GM18868 (cell line): Measurements from ENCODE around the gene SOX8.
"Not testable (repeated sequence)": the region's sequence is repeated elsewhere in the genome, so short reads cannot be mapped to it uniquely, and the experiment has no call there.

Source experiments
- ATAC-seq: cut with Tn5 transposase; IDR thresholded peaks from one replicate; pipeline ENCODE4 v1.9.1; 2021; ENCODE audit warnings: mild to moderate bottlenecking, moderate library complexity; ENCODE audit not compliant: unreplicated experiment

The SOX8 gene

GRCh38 chr16:981695-982144 lies at the start of gene SOX8:
SOX8 (plus strand) TSS chr16:981770; CDS start chr16:981923, 153 bp downstream.
- ATAC-seq = no peak

GRCh38 chr16:932831-933330 lies 48.7 kb upstream of the SOX8 start:
- no peak for ATAC-seq

- no peak for ATAC-seq
Measured at GRCh38 chr16:933581-933980, 48.0 kb upstream of the SOX8 start.

- ATAC-seq = no peak
Measured at GRCh38 chr16:934178-934577, 47.4 kb upstream of the SOX8 start.

- no peak for ATAC-seq
Measured at GRCh38 chr16:935684-936083, 45.9 kb upstream of the SOX8 start.

GRCh38 chr16:937311-937710 lies 44.3 kb upstream of the SOX8 start:
- no peak for ATAC-seq

GRCh38 chr16:937723-938122 lies 43.8 kb upstream of the SOX8 start:
- ATAC-seq = no peak

GRCh38 chr16:938136-938535 lies 43.4 kb upstream of the SOX8 start:
- no peak for ATAC-seq

GRCh38 chr16:938752-939151 lies 42.8 kb upstream of the SOX8 start:
- ATAC-seq = no peak

GRCh38 chr16:939311-939710 lies 42.3 kb upstream of the SOX8 start:
- ATAC-seq = no peak

- ATAC-seq = no peak
Measured at GRCh38 chr16:939941-940340, 41.6 kb upstream of the SOX8 start.

- no peak for ATAC-seq
Measured at GRCh38 chr16:942436-943060, 39.0 kb upstream of the SOX8 start.

GRCh38 chr16:943971-944370 lies 37.6 kb upstream of the SOX8 start:
- ATAC-seq = no peak

GRCh38 chr16:945271-946047 lies 36.1 kb upstream of the SOX8 start:
- ATAC-seq = no peak

GRCh38 chr16:946048-946395 lies 35.5 kb upstream of the SOX8 start:
- no peak for ATAC-seq

GRCh38 chr16:947255-947921 lies 34.2 kb upstream of the SOX8 start:
- no peak for ATAC-seq

GRCh38 chr16:947922-948303 lies 33.7 kb upstream of the SOX8 start:
- not testable (repeated sequence) for ATAC-seq

GRCh38 chr16:948767-949166 lies 32.8 kb upstream of the SOX8 start:
- ATAC-seq = not testable (repeated sequence)

- not testable (repeated sequence) for ATAC-seq
Measured at GRCh38 chr16:950733-951573, 30.6 kb upstream of the SOX8 start.

GRCh38 chr16:951660-952301 lies 29.8 kb upstream of the SOX8 start:
- ATAC-seq = no peak
